ENCODE measurements around the gene CTSZ.
"Not testable (repeated sequence)": the region's sequence is repeated elsewhere in the genome, so short reads cannot be mapped to it uniquely, and the experiment has no call there.

Gene CTSZ

DNA sequence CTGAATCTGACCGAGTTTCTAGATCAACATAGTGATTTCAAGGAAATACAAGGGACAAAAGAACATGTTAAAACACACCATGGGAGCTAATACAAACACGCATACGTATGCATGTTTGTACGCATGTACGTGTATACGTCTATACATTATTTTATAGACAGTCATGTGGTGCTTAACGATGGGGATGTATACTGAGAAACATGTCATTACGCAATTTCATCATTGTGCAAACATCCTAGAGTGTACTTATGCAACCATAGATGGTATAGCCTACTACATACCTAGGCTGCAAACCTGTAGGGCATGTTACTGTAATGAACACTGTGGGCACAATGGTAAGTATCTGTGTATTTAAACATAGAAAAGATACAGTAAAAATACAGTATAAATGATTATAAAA is 51.0 kb downstream of the CTSZ start:
- Histone ChIP-seq H3K9me3 (ENCODE audit: control insufficient read depth in 5 of 5, low read length in 5 of 5) (no peaks in the 10 kb centered on the region), H3K27ac (ENCODE audit: low read depth, low read length) (no peak overlapping the region), H3K9ac (ENCODE audit: low read length in 5 of 5) (no peak overlapping the region), H3K36me3 (ENCODE audit: control insufficient read depth in 5 of 5, insufficient read depth in 5 of 5, low read length in 5 of 5) (no peaks in the 10 kb centered on the region), H3K27me3 (ENCODE audit: control insufficient read depth in 5 of 5, insufficient read depth in 4 of 5, low read length in 5 of 5) (no peaks in the 10 kb centered on the region), H3K4me1 (ENCODE audit: control insufficient read depth in 5 of 5, insufficient read depth in 5 of 5, low read length in 5 of 5) (no peaks in the 10 kb centered on the region), H3K4me3 (ENCODE audit: low read depth in 1 of 5, low read length in 5 of 5) (no peak overlapping the region)

- H3K27me3 ChIP-seq (ENCODE audit: control insufficient read depth in 5 of 5, insufficient read depth in 4 of 5, low read length in 5 of 5): peaks cover 0 to 3% (median 0%) of the 10 kb centered on the region in 5 donors
- H3K9me3 ChIP-seq (ENCODE audit: control insufficient read depth in 5 of 5, low read length in 5 of 5): no peaks in the 10 kb centered on the region
- no peak overlapping the region for H3K9ac ChIP-seq (ENCODE audit: low read length in 5 of 5)
- no peak overlapping the region for H3K4me3 ChIP-seq (ENCODE audit: low read depth in 1 of 5, low read length in 5 of 5)
- H3K36me3 ChIP-seq (ENCODE audit: control insufficient read depth in 5 of 5, insufficient read depth in 5 of 5, low read length in 5 of 5): no peaks in the 10 kb centered on the region
- H3K4me1 ChIP-seq (ENCODE audit: control insufficient read depth in 5 of 5, insufficient read depth in 5 of 5, low read length in 5 of 5): no peaks in the 10 kb centered on the region
- no peak overlapping the region for H3K27ac ChIP-seq (ENCODE audit: low read depth, low read length)
Measured at GRCh38 chr20:58953050-58953449, 54.0 kb downstream of the CTSZ start.

- Histone ChIP-seq H3K4me1 (ENCODE audit: control insufficient read depth in 5 of 5, insufficient read depth in 5 of 5, low read length in 5 of 5) (no peaks in the 10 kb centered on the region), H3K36me3 (ENCODE audit: control insufficient read depth in 5 of 5, insufficient read depth in 5 of 5, low read length in 5 of 5) (no peaks in the 10 kb centered on the region)
Measured at GRCh38 chr20:58950603-58951002, 56.5 kb downstream of the CTSZ start.

DNA sequence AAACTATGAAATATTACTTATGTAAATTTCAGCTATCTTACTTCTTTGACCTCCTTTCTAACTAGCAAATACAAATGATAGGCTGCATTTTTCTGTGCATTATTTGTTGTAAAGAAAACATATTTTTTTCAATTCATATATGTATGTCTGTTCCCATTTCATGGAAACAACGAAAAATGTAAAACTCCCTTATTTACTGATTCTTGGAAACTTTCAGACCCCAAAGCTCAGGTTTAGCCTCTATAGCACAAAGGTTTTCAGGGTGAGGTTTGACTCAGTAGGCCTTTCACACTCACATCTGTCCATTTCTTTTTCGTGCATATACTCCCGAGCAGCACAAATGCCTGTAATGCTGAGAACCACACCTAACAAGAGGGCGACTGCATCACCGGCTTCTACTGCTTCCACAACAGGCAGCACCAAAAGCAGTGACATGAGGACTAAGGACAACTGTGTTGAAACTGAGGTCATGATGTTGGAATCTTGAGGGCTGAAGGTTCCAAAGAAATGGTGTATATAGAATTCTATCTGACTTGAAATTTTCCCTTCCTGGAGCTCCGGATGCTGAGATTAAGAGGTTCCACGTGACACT is 59.2 kb downstream of the CTSZ start:
- not testable (repeated sequence) for H3K36me3 ChIP-seq (ENCODE audit: control insufficient read depth in 5 of 5, insufficient read depth in 5 of 5, low read length in 5 of 5); H3K4me1 ChIP-seq (ENCODE audit: control insufficient read depth in 5 of 5, insufficient read depth in 5 of 5, low read length in 5 of 5); H3K9ac ChIP-seq (ENCODE audit: low read length in 5 of 5); H3K27me3 ChIP-seq (ENCODE audit: control insufficient read depth in 5 of 5, insufficient read depth in 4 of 5, low read length in 5 of 5); H3K9me3 ChIP-seq (ENCODE audit: control insufficient read depth in 5 of 5, low read length in 5 of 5); H3K4me3 ChIP-seq (ENCODE audit: low read depth in 1 of 5, low read length in 5 of 5); H3K27ac ChIP-seq (ENCODE audit: low read depth, low read length)

More at GRCh38 chr20:58950603-58951002, 56.5 kb downstream of the CTSZ start:
- peaks cover 0 to 3% (median 0%) of the 10 kb centered on the region in 5 donors for H3K27me3 ChIP-seq (ENCODE audit: control insufficient read depth in 5 of 5, insufficient read depth in 4 of 5, low read length in 5 of 5)
- no peak overlapping the region for H3K27ac ChIP-seq (ENCODE audit: low read depth, low read length)
- no peak overlapping the region for H3K4me3 ChIP-seq (ENCODE audit: low read depth in 1 of 5, low read length in 5 of 5)
- H3K9me3 ChIP-seq (ENCODE audit: control insufficient read depth in 5 of 5, low read length in 5 of 5): no peaks in the 10 kb centered on the region
- H3K9ac ChIP-seq (ENCODE audit: low read length in 5 of 5): no peak overlapping the region

DNA sequence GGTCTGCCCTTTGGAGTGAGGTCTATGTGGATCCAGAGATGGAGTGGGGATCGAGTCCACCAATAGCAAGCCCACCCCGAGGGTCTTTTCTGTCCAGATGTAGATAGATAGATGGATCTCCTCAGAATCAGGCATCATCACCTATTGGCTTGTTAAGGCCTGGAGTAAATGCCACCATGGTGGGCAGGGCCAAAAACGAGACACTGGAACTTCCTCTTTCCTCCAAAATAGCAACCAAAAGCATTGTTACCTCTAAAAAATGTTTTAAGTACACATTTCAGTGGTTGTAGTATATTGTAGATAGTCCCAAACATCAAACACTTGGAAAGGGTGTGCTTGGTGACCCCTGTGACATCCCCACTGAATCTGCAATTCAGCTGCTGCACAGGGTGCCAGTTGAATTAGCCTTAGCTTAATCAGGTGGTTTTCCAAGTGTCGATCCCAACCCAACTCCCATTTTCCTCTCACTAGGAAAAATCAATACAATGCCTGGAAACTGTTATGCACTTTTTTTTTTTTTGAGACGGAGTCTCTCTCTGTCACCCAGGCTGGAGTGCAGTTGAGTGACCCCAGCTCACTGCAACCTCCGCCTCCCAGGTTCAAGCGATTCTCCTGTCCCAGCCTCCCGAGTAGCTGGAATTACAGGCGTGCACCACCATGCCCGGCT is 61.0 kb downstream of the CTSZ start:
- Histone ChIP-seq H3K4me1 (ENCODE audit: control insufficient read depth in 5 of 5, insufficient read depth in 5 of 5, low read length in 5 of 5) (no peaks in the 10 kb centered on the region), H3K36me3 (ENCODE audit: control insufficient read depth in 5 of 5, insufficient read depth in 5 of 5, low read length in 5 of 5) (no peaks in the 10 kb centered on the region), H3K9me3 (ENCODE audit: control insufficient read depth in 5 of 5, low read length in 5 of 5) (no peaks in the 10 kb centered on the region), H3K27me3 (ENCODE audit: control insufficient read depth in 5 of 5, insufficient read depth in 4 of 5, low read length in 5 of 5) (peaks cover 0 to 3% (median 0%) of the 10 kb centered on the region in 5 donors), H3K27ac (ENCODE audit: low read depth, low read length) (no peak overlapping the region), H3K4me3 (ENCODE audit: low read depth in 1 of 5, low read length in 5 of 5) (no peak overlapping the region), H3K9ac (ENCODE audit: low read length in 5 of 5) (no peak overlapping the region)

All from subcutaneous abdominal adipose tissue (tissue), 5 donors.